Transverse colon (tissue), 4 donors: ENCODE data around the gene TRRAP.

Source experiments
- CTCF ChIP-seq, 5 experiments: fragments of 200-600 bp in 3 of 5; fragments of 450-650 bp in 2 of 5; sonication (generic) in 3 of 5; IDR thresholded peaks; 1 replicate in 2 of 5; 2 replicates in 3 of 5; pipeline ENCODE4 v1.5.1; 2016 to 2017; ENCODE audit warnings: antibody characterized with exemption in 5 of 5, inconsistent platforms in 3 of 5, mild to moderate bottlenecking in 2 of 5, moderate library complexity in 1 of 5
- POLR2AphosphoS5 ChIP-seq, 3 donors: sonication (generic); formaldehyde crosslinking; IDR thresholded peaks; one replicate each; pipeline ENCODE4 v1.6.1; 2016; ENCODE audit warnings: antibody characterized with exemption in 3 of 3

- no peak for TF ChIP-seq CTCF (IDR thresholded peaks at IDR 0.05)
- TF ChIP-seq POLR2AphosphoS5 (IDR thresholded peaks at IDR 0.05): no peak
These were observed 116.0 kb downstream of the TRRAP start for GRCh38 chr7:98994046-98994944.
